CD4-positive, alpha-beta T cell treated with Interleukin-6 at 100 ng/mL for 8 hours (primary cell): ENCODE data around the gene GBF1.

Experiments
- DNase-seq: peaks from one replicate; pipeline ENCODE4 v3.0.0-alpha.2; 2020; ENCODE audit warnings: mixed read lengths, low spot score

The GBF1 gene

DNA sequence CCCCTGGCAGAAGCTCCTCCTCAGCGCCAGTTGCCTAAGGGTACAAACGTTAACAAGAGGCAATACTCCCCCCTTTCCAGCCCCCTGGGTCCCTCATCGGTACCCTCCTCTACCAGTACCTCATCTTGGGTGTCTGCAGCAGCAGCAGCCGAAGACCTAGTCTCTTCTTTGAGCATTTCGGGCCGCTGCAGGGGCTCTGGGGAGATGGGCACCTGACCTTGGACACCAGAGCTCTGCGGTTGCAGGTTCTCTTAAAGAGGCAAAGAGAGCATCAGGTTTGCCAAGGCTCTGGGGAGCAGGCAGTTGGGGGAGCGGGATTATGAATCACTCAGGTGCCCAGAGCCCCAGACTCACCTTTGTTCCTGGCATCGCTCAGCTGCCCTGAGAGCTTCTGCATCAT is 178.8 kb downstream of the GBF1 start:
- DNase-seq = no peak

DNA sequence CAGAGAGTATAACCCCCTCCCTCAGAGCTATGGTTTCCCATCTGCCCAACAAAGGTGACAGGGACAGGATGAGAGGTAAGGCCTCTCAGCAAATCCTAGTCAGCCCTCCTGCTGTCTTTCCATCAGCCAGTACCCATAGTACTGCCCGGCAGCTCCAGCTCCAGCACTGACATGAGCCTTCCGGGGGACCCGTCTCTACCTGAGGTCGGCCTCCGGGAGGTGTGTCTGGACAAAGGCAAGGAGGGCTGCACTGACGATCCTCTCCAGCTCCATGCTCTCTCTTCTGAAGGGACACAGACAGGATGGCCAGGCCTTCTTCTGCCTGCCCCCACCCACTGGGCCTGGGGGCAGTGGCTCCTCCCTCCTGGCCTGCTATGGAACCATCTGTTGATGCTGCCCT is 179.6 kb downstream of the GBF1 start:
- no peak for DNase-seq

DNA sequence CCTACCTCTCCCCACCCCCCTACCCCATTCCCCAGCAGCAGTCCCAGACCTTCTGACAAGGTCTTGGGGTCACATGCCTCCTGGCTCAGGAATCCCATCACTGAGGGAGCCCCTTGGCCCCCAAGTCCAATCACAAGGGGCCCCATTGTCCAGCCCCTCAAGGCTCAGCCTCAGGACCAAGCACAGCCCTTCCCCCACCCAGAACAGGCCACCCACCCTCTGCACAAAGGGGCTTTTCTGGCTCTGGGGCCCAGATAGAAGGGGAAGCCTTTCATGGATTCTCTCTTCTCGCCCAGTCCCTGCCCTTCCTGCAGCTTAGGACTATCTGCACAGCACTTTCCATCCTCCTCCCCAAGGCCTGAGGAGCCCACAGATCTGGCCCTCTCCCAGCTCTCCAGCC is 180.1 kb downstream of the GBF1 start:
- no peak for DNase-seq

DNA sequence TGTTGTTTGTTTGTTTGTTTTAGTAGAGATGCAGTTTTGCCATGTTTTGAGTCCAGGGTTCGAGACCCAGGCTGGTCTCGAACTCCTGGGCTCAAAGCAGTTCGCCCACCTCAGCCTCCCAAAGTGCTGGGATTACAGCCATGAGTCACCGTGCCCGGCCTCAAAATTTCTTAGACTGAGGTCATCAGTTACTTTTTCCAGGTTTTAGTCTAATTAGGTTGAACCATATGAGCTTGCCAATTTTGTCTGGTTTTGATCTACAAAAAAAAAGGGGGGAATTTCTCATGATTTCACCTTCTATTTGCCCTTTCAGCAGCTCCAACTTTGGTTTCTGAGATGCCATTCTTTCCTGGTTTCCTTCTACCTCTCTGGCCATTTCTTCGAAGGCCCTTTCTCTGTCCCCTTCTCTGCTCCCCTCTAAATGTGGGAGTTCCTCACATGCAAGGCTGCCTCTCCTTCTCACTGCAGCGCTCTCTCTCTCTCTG is 181.5 kb downstream of the GBF1 start:
- DNase-seq = no peak

DNA sequence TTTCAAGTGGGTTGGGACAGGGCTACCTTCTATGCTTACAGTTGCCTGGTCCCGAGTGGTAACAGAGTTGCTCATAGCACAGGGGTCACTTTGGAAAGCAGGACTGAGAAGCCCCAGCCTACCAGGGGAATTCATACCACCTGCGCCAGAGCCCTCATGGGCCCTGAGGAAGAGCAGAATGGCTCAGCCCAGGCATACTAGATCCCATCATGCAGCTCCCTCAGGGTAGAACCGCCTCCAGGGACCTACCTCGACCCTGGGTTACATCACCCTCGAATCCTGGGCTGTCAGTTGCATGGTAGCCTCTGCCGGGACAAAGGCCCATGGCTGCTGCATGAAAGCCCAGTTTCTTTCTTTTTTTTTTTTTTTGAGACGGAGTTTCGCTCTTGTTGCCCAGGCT is 184.1 kb downstream of the GBF1 start:
- no peak for DNase-seq

DNA sequence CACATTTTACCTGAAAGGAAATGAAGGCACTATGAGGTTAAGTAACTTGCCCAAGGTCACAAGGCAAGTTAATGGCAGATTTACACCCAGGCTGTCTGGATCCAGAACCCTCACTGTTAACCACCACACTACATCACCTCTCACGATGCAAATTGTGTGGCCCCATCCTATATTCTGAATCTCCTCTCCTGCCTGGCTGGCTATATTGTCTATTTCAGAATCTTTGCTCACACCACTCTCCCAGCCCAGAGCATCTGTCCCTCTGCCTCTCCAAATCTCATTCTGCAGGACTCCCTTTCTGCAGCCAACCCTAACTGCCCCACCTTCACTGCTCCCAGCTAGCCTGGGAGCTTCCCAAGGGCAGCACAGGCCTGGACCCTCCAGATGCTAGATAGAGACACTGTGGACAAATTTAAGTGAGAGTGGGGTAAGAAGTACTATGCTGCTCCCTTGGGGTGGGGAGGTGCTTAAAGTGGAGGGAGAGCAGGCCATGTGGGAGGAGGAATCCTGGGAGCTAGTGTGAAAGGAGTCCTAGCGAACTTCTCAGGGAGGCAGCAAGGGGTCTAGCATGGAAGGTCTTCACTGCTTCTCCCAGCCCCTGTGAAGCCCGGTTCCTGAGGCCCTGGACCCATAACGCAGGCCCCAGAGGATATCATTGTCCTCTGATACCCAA is 186.3 kb downstream of the GBF1 start:
- no peak for DNase-seq
